Mucosa of descending colon (tissue), 3 donors: Measurements from ENCODE around the gene SH3BP2. TPM values are rescaled to one million over a fixed set of nuclear protein-coding genes. Genes with fewer than 3 reads are reported as not detected.
A peak's percentile ranks its signal among the peaks of the same experiment; 100 is the strongest.
"Not testable (repeated sequence)": the region's sequence is repeated elsewhere in the genome, so short reads cannot be mapped to it uniquely, and the experiment has no call there.

Source experiments
- ATAC-seq: fragments of 200-7000 bp; cut with Tn5 transposase; one replicate; pipeline ENCODE4 v1.9.1; 2020; ENCODE audit warnings: mild to moderate bottlenecking, moderate library complexity
- DNase-seq, 3 donors: peaks; one replicate each; pipeline ENCODE4 v3.0.0-alpha.2; 2020
- H3K36me3 ChIP-seq: fragments of 200-600 bp; one replicate; pipeline ENCODE4 v1.8.0; 2021; ENCODE audit warnings: low read depth, mild to moderate bottlenecking
- H3K4me1 ChIP-seq: fragments of 200-600 bp; one replicate; pipeline ENCODE4 v1.8.0; 2021; ENCODE audit warnings: low read depth, mild to moderate bottlenecking
- H3K4me3 ChIP-seq: fragments of 200-600 bp; one replicate; pipeline ENCODE4 v1.8.0; 2021; ENCODE audit warnings: mild to moderate bottlenecking
- H3K9me3 ChIP-seq: fragments of 200-600 bp; one replicate; pipeline ENCODE4 v1.8.0; 2021; ENCODE audit warnings: mild to moderate bottlenecking
- intact Hi-C, 2 donors: fragments of 100-400 bp; cut with DNase I in 1 of 2; cut with micrococcal nuclease in 1 of 2; formaldehyde crosslinking; loops; one replicate each; pipeline versions ENCODE4 v1.11.0 to v1.11.1; 2022; cut with DNase I, micrococcal nuclease
- total RNA-seq, 3 donors: library from RNA; stranded (reverse); fragmentation: NEBNext Ultra II Directional in 2 of 3; extraction: Animal tissue kit (Norgen Biotek cat#: 25700) in 2 of 3; gene quantifications; one replicate each; pipeline versions ENCODE4 v1.2.1 to v1.2.4, GENCODE V29; 2021 to 2023
- TF ChIP-seq, protein P1 (sequence below): fragments of 200-600 bp; IDR thresholded peaks from one replicate; pipeline ENCODE4 v1.8.0; 2022; ENCODE audit warnings: antibody characterized with exemption, mild to moderate bottlenecking
- donor health status: DM: no; HTN: no; CAD: no; lungs with moderate emphysema.
- donor health status: DM: no; HTN: no; CAD: no.
- donor health status: DM: no; HTN: yes; CAD: no.

The SH3BP2 gene
- total RNA-seq, 3 donors from 2014 or later, result 48.1 to 75.3 (median 73.0) TPM

DNA sequence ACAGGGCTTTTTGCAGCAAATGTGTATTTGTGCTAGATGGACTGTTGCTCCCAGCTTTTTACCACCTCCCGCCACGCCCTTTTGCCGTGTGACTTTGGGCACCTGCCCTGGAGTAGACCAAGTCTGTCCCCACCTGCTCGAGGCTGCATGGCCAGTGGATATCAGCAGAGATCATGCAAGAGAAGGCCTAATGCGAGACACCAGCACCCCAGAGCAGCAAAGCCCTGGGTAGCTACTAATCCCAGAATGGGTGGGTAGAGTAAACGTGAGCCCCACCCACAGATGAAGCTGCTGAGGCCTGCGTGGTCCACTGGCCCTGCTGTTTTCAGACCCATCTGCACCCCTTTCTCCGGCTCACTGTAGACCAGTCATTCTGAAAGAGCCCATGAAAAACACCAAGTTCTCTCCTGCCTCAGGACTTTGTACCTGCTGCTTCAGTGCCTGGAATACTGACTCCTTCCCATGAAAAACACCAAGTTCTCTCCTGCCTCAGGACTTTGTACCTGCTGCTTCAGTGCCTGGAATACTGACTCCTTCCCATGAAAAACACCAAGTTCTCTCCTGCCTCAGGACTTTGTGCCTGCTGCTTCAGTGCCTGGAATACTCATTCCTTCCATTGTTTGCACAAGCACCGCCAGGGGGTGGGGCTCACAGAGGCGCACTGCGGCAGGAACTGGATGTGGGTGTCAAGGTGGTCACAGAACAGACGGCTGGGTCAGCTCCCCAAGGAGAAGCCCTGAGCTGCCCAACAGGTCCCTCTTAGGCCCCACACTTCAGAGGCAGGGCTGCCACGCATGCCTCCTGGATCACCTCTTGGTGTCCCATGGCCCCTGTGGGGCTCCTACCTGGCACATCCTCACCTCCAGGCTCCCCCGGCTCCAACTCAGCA lies 31.6 kb upstream of the SH3BP2 start:
- TF ChIP-seq, protein P1, sequence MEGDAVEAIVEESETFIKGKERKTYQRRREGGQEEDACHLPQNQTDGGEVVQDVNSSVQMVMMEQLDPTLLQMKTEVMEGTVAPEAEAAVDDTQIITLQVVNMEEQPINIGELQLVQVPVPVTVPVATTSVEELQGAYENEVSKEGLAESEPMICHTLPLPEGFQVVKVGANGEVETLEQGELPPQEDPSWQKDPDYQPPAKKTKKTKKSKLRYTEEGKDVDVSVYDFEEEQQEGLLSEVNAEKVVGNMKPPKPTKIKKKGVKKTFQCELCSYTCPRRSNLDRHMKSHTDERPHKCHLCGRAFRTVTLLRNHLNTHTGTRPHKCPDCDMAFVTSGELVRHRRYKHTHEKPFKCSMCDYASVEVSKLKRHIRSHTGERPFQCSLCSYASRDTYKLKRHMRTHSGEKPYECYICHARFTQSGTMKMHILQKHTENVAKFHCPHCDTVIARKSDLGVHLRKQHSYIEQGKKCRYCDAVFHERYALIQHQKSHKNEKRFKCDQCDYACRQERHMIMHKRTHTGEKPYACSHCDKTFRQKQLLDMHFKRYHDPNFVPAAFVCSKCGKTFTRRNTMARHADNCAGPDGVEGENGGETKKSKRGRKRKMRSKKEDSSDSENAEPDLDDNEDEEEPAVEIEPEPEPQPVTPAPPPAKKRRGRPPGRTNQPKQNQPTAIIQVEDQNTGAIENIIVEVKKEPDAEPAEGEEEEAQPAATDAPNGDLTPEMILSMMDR, result no peak
- no peaks in the 10 kb centered on the region for H3K9me3 ChIP-seq
- DNase-seq (peak; percentile 87 to 92 (median 88)), ATAC-seq (peak; percentile 85)
- H3K4me1 ChIP-seq, result peaks cover 30% of the 10 kb centered on the region
- H3K36me3 ChIP-seq, result no peaks in the 10 kb centered on the region
- H3K4me3 ChIP-seq, result no peak overlapping the region
- intact Hi-C loops, result loop anchor here (10.0 kb wide), 3 partner anchors 54 to 184 kb away; no protein-coding TSS in a partner anchor

DNA sequence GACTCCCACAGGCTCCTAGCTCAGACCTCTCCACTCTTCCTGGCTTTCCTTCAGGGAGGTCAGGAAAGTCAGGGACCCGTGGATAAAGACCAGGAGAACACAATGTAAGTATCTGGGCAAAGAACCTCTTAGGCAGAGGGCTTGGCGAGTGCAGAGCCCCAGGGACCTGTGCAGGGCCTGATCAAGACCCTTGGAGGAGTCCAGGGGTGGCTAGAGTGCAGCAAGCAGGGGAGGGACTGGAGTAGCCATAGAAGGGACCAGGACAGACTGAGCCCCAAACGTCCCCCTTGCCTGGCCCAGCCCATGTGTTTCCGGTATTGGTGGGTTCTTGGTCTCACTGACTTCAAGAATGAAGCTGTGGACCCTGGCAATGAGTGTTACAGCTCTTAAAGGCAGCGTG lies 30.8 kb upstream of the SH3BP2 start:
- Histone ChIP-seq H3K4me3 (no peak overlapping the region), H3K9me3 (no peaks in the 10 kb centered on the region), H3K36me3 (no peaks in the 10 kb centered on the region), H3K4me1 (peaks cover 30% of the 10 kb centered on the region)
- intact Hi-C loops, result loop anchor here (10.0 kb wide), 3 partner anchors 53 to 183 kb away; no protein-coding TSS in a partner anchor
- ATAC-seq (peak; percentile 3), DNase-seq (no peak)
- TF ChIP-seq, protein P1, result no peak

DNA sequence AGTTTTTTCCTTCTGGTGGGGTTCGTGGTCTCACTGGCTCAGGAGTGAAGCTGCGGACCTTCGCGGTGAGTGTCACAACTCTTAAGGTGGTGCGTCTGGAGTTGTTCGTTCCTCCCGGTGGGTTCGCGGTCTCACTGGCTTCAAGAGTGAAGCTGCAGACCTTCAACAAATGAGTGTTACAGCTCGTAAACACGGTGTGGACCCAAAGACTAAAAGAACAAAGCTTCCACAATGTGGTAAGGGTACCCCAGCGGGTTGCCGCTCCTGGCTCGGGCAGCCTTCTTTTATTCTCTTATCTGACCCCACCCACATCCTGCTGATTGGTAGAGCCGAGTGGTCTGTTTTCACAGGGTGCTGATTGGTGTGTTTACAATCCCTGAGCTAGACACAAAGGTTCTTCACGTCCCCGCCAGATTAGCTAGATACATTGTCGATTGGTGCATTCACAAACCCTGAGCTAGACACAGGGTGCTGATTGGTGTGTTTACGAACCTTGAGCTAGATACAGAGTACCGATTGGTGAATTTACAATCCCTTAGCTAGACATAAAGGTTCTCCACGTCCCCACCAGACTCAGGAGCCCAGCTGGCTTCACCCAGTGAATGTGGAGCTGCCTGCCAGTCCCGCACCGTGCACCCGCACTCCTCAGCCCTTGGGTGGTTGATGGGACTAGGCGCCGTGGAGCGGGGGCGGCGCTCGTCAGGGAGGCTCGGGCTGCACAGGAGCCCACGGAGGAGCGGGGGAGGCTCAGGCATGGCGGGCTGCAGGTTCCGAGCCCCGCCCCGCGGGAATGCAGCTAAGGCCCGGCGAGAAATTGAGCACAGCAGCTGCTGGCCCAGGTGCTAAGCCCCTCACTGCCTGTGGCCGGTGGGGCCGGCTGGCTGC lies 30.2 kb upstream of the SH3BP2 start:
- not testable (repeated sequence) for H3K4me3 ChIP-seq, H3K36me3 ChIP-seq, ATAC-seq, DNase-seq, H3K9me3 ChIP-seq
- intact Hi-C loops, result loop anchor here (10.0 kb wide), 3 partner anchors 52 to 182 kb away; no protein-coding TSS in a partner anchor
- peaks cover 30% of the 10 kb centered on the region for H3K4me1 ChIP-seq

DNA sequence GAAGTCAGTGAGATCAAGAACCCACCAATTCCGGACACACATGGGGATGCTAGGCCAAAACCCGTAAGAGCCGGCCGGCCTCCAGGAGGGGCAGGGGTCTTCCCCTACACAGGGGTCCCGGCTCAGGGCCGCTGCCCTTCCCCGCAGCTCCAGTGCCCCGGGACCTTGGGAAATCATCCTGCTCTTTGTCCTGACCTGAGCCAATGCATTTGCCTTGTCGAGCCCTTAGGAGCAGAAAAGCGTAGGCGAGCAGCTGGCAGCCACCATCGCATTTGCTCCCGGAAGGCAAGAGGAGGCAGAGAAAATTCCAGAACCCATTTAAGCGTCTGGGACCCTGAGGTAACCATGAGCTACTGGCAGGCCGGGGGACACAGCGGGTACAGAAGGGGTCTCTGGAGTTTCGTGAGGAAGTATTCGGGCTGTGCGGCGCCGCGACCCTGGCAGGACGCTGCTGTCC lies 29.3 kb upstream of the SH3BP2 start:
- DNase-seq (no peak), ATAC-seq (no peak)
- TF ChIP-seq, protein P1, result no peak
- Histone ChIP-seq H3K4me3 (no peak overlapping the region), H3K9me3 (no peaks in the 10 kb centered on the region), H3K36me3 (no peaks in the 10 kb centered on the region), H3K4me1 (peaks cover 30% of the 10 kb centered on the region)
- intact Hi-C loops, result loop anchor here (10.0 kb wide), 3 partner anchors 51 to 181 kb away; no protein-coding TSS in a partner anchor

DNA sequence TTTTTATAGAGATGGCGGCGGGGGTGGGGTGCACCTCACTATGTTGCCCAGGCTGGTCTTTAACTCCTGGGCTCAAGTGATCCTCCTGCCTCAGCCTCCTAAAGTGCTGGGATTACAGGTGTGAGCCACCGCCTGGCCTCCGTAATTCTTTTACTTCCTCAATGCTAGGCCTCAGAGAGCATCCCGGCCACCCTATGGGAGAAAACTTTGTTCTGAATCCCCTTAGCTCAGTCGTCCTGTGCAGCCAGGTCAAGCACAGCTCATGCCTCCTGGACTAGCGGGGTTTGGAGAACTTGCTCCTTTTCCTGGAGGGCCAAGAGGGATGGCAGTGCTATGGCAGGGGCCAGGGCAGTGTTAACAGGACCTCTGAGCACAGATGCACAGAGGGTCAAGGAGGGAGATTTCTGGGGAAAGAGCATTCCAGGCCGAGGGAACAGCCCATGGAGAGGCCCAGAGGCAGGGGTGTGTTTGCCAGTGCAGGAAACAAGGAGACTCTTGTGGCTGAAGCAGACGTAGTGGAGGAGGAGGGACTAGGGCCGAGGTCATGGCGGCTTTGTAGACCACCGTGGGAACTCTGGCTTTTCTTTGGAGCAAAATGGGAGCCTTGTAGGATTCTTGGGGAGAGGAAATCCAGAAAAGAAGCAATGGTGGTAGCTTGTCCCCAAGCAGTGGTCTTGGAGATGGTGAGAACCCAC lies 26.9 kb upstream of the SH3BP2 start:
- DNase-seq (no peak), ATAC-seq (no peak)
- TF ChIP-seq, protein P1, result no peak
- intact Hi-C loops, result loop anchor here (10.0 kb wide), 3 partner anchors 49 to 179 kb away; no protein-coding TSS in a partner anchor
- H3K4me1 ChIP-seq, result peaks cover 17% of the 10 kb centered on the region
- no peaks in the 10 kb centered on the region for H3K36me3 ChIP-seq
- H3K9me3 ChIP-seq, result no peaks in the 10 kb centered on the region
- no peak overlapping the region for H3K4me3 ChIP-seq
